ENCODE measurements around the gene TESPA1. TPM values are rescaled to one million over a fixed set of nuclear protein-coding genes. Genes with fewer than 3 reads are reported as not detected.

TESPA1 gene
- total and polyA plus RNA-seq, 2 experiments from 2014 or later = 0.34 TPM; not detected in 1

DNA sequence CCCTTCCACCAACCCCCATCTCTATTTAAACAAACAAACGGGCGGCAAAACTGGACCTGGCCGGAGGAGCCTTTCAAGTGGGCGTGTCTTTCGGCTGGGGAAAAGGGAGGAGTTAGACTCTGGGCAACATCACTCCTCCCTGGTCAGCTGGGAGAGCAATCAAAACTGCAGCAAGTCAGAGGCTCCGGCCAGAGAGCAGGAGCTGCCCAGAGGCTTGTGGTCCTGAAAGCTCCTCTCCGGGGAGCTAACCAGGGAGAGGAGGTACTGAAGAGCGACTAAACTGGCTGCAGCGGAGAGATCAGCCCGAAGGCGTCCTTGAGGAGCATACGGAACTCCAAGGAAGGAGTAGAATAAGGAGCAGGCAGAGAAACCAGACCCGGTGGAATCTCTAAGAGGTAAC lies 35.2 kb upstream of the TESPA1 start, which contains the start of gene NEUROD4 (continued):
- TF ChIP-seq, protein P1, sequence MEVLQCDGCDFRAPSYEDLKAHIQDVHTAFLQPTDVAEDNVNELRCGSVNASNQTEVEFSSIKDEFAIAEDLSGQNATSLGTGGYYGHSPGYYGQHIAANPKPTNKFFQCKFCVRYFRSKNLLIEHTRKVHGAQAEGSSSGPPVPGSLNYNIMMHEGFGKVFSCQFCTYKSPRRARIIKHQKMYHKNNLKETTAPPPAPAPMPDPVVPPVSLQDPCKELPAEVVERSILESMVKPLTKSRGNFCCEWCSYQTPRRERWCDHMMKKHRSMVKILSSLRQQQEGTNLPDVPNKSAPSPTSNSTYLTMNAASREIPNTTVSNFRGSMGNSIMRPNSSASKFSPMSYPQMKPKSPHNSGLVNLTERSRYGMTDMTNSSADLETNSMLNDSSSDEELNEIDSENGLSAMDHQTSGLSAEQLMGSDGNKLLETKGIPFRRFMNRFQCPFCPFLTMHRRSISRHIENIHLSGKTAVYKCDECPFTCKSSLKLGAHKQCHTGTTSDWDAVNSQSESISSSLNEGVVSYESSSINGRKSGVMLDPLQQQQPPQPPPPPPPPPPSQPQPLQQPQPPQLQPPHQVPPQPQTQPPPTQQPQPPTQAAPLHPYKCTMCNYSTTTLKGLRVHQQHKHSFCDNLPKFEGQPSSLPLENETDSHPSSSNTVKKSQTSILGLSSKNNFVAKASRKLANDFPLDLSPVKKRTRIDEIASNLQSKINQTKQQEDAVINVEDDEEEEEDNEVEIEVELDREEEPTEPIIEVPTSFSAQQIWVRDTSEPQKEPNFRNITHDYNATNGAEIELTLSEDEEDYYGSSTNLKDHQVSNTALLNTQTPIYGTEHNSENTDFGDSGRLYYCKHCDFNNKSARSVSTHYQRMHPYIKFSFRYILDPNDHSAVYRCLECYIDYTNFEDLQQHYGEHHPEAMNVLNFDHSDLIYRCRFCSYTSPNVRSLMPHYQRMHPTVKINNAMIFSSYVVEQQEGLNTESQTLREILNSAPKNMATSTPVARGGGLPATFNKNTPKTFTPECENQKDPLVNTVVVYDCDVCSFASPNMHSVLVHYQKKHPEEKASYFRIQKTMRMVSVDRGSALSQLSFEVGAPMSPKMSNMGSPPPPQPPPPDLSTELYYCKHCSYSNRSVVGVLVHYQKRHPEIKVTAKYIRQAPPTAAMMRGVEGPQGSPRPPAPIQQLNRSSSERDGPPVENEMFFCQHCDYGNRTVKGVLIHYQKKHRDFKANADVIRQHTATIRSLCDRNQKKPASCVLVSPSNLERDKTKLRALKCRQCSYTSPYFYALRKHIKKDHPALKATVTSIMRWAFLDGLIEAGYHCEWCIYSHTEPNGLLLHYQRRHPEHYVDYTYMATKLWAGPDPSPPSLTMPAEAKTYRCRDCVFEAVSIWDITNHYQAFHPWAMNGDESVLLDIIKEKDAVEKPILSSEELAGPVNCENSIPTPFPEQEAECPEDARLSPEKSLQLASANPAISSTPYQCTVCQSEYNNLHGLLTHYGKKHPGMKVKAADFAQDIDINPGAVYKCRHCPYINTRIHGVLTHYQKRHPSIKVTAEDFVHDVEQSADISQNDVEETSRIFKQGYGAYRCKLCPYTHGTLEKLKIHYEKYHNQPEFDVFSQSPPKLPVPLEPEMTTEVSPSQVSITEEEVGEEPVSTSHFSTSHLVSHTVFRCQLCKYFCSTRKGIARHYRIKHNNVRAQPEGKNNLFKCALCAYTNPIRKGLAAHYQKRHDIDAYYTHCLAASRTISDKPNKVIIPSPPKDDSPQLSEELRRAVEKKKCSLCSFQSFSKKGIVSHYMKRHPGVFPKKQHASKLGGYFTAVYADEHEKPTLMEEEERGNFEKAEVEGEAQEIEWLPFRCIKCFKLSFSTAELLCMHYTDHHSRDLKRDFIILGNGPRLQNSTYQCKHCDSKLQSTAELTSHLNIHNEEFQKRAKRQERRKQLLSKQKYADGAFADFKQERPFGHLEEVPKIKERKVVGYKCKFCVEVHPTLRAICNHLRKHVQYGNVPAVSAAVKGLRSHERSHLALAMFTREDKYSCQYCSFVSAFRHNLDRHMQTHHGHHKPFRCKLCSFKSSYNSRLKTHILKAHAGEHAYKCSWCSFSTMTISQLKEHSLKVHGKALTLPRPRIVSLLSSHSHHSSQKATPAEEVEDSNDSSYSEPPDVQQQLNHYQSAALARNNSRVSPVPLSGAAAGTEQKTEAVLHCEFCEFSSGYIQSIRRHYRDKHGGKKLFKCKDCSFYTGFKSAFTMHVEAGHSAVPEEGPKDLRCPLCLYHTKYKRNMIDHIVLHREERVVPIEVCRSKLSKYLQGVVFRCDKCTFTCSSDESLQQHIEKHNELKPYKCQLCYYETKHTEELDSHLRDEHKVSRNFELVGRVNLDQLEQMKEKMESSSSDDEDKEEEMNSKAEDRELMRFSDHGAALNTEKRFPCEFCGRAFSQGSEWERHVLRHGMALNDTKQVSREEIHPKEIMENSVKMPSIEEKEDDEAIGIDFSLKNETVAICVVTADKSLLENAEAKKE (CRISPR knock-in tag; IDR thresholded peaks at IDR 0.05) = 0 out of 2 replicates have a peak, but pooled peaks have one; percentile 50
- TF ChIP-seq STAT1 (IDR thresholded peaks at IDR 0.05; ENCODE audit: unreplicated experiment) (no peak), ZNF114 (CRISPR knock-in tag; IDR thresholded peaks at IDR 0.05) (peak; percentile 92), EZH2phosphoT487 (IDR thresholded peaks at IDR 0.05; ENCODE audit: unreplicated experiment) (no peak)

DNA sequence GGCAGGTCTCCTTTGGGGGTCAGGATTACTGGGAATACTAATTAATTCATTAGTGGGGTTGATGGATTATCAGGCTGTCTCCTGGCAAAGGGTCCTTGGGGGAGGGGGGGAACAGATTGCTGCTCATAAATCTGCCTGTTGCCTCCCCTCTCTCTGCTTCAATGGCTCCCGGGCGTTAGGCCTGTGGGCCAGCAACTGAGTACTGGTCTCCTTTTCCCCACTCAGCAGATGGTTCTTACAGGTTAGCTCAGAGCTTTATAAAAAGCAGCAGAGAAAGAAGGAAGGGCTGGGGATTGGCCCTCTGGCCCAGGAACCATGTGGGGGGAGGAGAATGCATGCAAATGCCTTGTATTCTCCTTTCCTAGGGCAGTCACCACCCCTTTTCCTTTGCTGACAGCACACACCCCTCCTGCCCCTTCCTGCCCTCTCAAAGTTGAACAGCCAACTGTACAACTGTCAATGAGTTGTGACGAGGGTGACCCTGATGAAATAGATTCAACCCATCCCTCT lies 32.9 kb upstream of the TESPA1 start:
- peaks cover 13% of the 10 kb centered on the region for H3K4me1 ChIP-seq (ENCODE audit: insufficient read depth)
- DNase-seq (ENCODE audit: low spot score) = peak; percentile 26
- H3K27me3 ChIP-seq (ENCODE audit: insufficient read depth) = no peaks in the 10 kb centered on the region
- TF ChIP-seq, protein P2, sequence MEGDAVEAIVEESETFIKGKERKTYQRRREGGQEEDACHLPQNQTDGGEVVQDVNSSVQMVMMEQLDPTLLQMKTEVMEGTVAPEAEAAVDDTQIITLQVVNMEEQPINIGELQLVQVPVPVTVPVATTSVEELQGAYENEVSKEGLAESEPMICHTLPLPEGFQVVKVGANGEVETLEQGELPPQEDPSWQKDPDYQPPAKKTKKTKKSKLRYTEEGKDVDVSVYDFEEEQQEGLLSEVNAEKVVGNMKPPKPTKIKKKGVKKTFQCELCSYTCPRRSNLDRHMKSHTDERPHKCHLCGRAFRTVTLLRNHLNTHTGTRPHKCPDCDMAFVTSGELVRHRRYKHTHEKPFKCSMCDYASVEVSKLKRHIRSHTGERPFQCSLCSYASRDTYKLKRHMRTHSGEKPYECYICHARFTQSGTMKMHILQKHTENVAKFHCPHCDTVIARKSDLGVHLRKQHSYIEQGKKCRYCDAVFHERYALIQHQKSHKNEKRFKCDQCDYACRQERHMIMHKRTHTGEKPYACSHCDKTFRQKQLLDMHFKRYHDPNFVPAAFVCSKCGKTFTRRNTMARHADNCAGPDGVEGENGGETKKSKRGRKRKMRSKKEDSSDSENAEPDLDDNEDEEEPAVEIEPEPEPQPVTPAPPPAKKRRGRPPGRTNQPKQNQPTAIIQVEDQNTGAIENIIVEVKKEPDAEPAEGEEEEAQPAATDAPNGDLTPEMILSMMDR (conservative IDR thresholded peaks at IDR 0.05; ENCODE audit: low read depth in 2 of 2) = no peak
- TF ChIP-seq NANOG (IDR thresholded peaks at IDR 0.05; ENCODE audit: borderline replicate concordance) (no peak), EZH2phosphoT487 (IDR thresholded peaks at IDR 0.05; ENCODE audit: unreplicated experiment) (no peak), CREB1 (CRISPR knock-in tag; IDR thresholded peaks at IDR 0.05; ENCODE audit: low read depth) (no peak), EZH2 (IDR thresholded peaks at IDR 0.05; ENCODE audit: low read depth, unreplicated experiment) (no peak)
- TF ChIP-seq, protein P3, sequence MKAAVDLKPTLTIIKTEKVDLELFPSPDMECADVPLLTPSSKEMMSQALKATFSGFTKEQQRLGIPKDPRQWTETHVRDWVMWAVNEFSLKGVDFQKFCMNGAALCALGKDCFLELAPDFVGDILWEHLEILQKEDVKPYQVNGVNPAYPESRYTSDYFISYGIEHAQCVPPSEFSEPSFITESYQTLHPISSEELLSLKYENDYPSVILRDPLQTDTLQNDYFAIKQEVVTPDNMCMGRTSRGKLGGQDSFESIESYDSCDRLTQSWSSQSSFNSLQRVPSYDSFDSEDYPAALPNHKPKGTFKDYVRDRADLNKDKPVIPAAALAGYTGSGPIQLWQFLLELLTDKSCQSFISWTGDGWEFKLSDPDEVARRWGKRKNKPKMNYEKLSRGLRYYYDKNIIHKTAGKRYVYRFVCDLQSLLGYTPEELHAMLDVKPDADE (IDR thresholded peaks at IDR 0.05) = no peak

More for the DNA sequence above, 32.9 kb upstream of the TESPA1 start:
- Histone ChIP-seq H3K9me2 (ENCODE audit: insufficient read depth) (no peaks in the 10 kb centered on the region), H2AFZ (peak overlapping the region; percentile 72), H3K4me3 (no peak overlapping the region), H3K27ac (ENCODE audit: low read depth) (no peak overlapping the region), H3K79me2 (replicated peaks; ENCODE audit: insufficient read depth) (no peaks in the 10 kb centered on the region), H4K20me1 (replicated peaks; ENCODE audit: insufficient read depth) (no peaks in the 10 kb centered on the region), H3F3A (replicated peaks; ENCODE audit: low read depth) (no peaks in the 10 kb centered on the region), H3K36me3 (ENCODE audit: insufficient read depth) (no peaks in the 10 kb centered on the region), H3K4me2 (no peak overlapping the region)
- peak; percentile 19 for ATAC-seq
- H3K9me3 Mint-ChIP-seq = peaks cover 19% of the 10 kb centered on the region
- peaks cover 25% of the 10 kb centered on the region; the same call in 2 of the 3 replicates for H3K4me1 Mint-ChIP-seq
- H3K4me3 Mint-ChIP-seq = no peak overlapping the region
- H3K27ac Mint-ChIP-seq = no peak overlapping the region
- H3K36me3 Mint-ChIP-seq (ENCODE audit: low read depth) = peaks cover 10% of the 10 kb centered on the region
- H3K27me3 Mint-ChIP-seq (ENCODE audit: insufficient read depth, low read depth, poor library complexity) = peaks cover 2% of the 10 kb centered on the region

Data from GM23338 (cell line).